ENCODE data around the gene COG5.

DNA sequence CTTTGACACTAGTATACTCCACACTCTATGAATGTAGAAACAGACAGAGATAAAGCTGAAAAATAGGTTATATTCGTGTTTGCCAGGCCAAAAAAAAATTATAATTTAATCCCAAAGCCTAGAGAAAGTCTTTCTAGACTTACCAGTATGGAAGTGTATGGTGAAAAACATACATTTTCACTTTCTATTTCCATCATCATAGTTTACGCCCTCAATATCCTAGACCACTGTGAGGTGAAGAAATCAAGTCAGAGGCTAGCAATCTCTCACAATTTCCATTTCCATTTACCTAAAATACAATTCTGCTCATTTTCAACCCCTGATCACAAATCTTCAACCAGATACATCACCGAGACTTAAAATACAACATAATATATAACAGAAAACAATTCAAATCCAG is 77.7 kb downstream of the COG5 start:
- TF ChIP-seq TCF7 (IDR thresholded peaks at IDR 0.05; ENCODE audit: borderline replicate concordance) (no peak), TAF1 (IDR thresholded peaks at IDR 0.05; ENCODE audit: control insufficient read depth, extremely low read depth, insufficient read depth, low read length, severe bottlenecking) (no peak)
- TF ChIP-seq, protein P1, sequence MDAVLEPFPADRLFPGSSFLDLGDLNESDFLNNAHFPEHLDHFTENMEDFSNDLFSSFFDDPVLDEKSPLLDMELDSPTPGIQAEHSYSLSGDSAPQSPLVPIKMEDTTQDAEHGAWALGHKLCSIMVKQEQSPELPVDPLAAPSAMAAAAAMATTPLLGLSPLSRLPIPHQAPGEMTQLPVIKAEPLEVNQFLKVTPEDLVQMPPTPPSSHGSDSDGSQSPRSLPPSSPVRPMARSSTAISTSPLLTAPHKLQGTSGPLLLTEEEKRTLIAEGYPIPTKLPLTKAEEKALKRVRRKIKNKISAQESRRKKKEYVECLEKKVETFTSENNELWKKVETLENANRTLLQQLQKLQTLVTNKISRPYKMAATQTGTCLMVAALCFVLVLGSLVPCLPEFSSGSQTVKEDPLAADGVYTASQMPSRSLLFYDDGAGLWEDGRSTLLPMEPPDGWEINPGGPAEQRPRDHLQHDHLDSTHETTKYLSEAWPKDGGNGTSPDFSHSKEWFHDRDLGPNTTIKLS (IDR thresholded peaks at IDR 0.05; ENCODE audit: borderline replicate concordance, low read depth), result no peak
- TF ChIP-seq, protein P2, sequence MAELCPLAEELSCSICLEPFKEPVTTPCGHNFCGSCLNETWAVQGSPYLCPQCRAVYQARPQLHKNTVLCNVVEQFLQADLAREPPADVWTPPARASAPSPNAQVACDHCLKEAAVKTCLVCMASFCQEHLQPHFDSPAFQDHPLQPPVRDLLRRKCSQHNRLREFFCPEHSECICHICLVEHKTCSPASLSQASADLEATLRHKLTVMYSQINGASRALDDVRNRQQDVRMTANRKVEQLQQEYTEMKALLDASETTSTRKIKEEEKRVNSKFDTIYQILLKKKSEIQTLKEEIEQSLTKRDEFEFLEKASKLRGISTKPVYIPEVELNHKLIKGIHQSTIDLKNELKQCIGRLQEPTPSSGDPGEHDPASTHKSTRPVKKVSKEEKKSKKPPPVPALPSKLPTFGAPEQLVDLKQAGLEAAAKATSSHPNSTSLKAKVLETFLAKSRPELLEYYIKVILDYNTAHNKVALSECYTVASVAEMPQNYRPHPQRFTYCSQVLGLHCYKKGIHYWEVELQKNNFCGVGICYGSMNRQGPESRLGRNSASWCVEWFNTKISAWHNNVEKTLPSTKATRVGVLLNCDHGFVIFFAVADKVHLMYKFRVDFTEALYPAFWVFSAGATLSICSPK (IDR thresholded peaks at IDR 0.05; ENCODE audit: borderline replicate concordance), result no peak
- TF ChIP-seq, protein P3, sequence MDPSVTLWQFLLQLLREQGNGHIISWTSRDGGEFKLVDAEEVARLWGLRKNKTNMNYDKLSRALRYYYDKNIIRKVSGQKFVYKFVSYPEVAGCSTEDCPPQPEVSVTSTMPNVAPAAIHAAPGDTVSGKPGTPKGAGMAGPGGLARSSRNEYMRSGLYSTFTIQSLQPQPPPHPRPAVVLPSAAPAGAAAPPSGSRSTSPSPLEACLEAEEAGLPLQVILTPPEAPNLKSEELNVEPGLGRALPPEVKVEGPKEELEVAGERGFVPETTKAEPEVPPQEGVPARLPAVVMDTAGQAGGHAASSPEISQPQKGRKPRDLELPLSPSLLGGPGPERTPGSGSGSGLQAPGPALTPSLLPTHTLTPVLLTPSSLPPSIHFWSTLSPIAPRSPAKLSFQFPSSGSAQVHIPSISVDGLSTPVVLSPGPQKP (CRISPR knock-in tag; IDR thresholded peaks at IDR 0.05), result no peak
